NCI-H748 treated with DMSO at 0.1 percent for 48 hours (cell line): ENCODE data around the gene GBX2.

Experiments used
- DNase-seq: peaks from one replicate; lab custom pipeline; 2025; lab: John Stamatoyannopoulos, UW

GBX2 gene

GRCh38 chr2:236117861-236118269 is 50.3 kb downstream of the GBX2 start:
- DNase-seq: peak; percentile 76

GRCh38 chr2:236117401-236117800 is 50.8 kb downstream of the GBX2 start:
- no peak for DNase-seq
